Measurements from ENCODE around the gene ADAMTS7.
"Not testable (repeated sequence)": the region's sequence is repeated elsewhere in the genome, so short reads cannot be mapped to it uniquely, and the experiment has no call there.

Gene ADAMTS7

GRCh38 chr15:78807359-78807758, 3.9 kb downstream of the ADAMTS7 start:
- peaks cover 3% of the 10 kb centered on the region for H3K4me1 ChIP-seq (ENCODE audit: low read depth, poor library complexity, severe bottlenecking)
- H4K20me1 ChIP-seq (ENCODE audit: insufficient read depth) = no peaks in the 10 kb centered on the region
- H3K4me3 ChIP-seq (IDR thresholded peaks at IDR 0.05; ENCODE audit: insufficient read depth, low read depth, low read length) = no peak overlapping the region
- peaks cover 5% of the 10 kb centered on the region; the same call in 1 of the 2 replicates for H3K27me3 ChIP-seq (ENCODE audit: insufficient read depth, low read depth)
- TF ChIP-seq, protein P1, sequence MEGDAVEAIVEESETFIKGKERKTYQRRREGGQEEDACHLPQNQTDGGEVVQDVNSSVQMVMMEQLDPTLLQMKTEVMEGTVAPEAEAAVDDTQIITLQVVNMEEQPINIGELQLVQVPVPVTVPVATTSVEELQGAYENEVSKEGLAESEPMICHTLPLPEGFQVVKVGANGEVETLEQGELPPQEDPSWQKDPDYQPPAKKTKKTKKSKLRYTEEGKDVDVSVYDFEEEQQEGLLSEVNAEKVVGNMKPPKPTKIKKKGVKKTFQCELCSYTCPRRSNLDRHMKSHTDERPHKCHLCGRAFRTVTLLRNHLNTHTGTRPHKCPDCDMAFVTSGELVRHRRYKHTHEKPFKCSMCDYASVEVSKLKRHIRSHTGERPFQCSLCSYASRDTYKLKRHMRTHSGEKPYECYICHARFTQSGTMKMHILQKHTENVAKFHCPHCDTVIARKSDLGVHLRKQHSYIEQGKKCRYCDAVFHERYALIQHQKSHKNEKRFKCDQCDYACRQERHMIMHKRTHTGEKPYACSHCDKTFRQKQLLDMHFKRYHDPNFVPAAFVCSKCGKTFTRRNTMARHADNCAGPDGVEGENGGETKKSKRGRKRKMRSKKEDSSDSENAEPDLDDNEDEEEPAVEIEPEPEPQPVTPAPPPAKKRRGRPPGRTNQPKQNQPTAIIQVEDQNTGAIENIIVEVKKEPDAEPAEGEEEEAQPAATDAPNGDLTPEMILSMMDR (conservative IDR thresholded peaks at IDR 0.05; ENCODE audit: low read depth, low read length) = no peak
- no peak overlapping the region for H2AFZ ChIP-seq (ENCODE audit: low read depth)
- H3K9ac ChIP-seq = no peak overlapping the region
- H3K4me2 ChIP-seq = no peak overlapping the region
- H3K36me3 ChIP-seq (ENCODE audit: insufficient read depth) = no peaks in the 10 kb centered on the region
- no peak overlapping the region for H3K27ac ChIP-seq
- no peaks in the 10 kb centered on the region for H3K79me2 ChIP-seq (ENCODE audit: insufficient read depth, low read depth)

GRCh38 chr15:78804391-78804792, 6.9 kb downstream of the ADAMTS7 start:
- H3K27ac ChIP-seq = no peak overlapping the region
- H4K20me1 ChIP-seq (ENCODE audit: insufficient read depth) = no peaks in the 10 kb centered on the region
- H3K36me3 ChIP-seq (ENCODE audit: insufficient read depth) = no peaks in the 10 kb centered on the region
- H2AFZ ChIP-seq (ENCODE audit: low read depth) = no peak overlapping the region
- TF ChIP-seq, protein P1 (conservative IDR thresholded peaks at IDR 0.05; ENCODE audit: low read depth, low read length) = no peak
- no peak overlapping the region for H3K4me2 ChIP-seq
- H3K79me2 ChIP-seq (ENCODE audit: insufficient read depth, low read depth) = no peaks in the 10 kb centered on the region
- no peak overlapping the region for H3K4me3 ChIP-seq (IDR thresholded peaks at IDR 0.05; ENCODE audit: insufficient read depth, low read depth, low read length)
- H3K27me3 ChIP-seq (ENCODE audit: insufficient read depth, low read depth) = no peaks in the 10 kb centered on the region
- no peaks in the 10 kb centered on the region for H3K4me1 ChIP-seq (ENCODE audit: low read depth, poor library complexity, severe bottlenecking)
- H3K9ac ChIP-seq = no peak overlapping the region

DNA sequence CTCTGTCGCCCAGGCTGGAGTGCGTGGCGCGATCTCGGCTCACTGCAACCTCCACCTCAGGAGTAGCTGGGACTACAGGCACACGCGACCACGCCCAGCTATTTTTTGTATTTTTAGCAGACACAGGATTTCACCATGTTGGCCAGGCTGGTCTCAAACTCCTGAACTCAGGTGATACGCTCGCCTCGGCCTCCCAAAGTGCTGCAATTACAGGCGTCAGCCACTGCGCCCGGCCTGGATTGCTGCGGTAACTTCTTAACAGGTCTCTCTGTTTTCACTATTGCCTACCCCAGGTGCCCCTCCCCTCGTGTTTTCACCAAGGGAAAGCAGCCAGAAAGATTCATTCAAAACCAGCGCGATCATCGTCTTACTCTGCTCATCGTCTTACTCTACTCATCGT, 10.5 kb downstream of the ADAMTS7 start:
- Histone ChIP-seq H3K27ac (no peak overlapping the region), H3K36me3 (ENCODE audit: insufficient read depth) (no peaks in the 10 kb centered on the region), H3K4me1 (ENCODE audit: low read depth, poor library complexity, severe bottlenecking) (no peaks in the 10 kb centered on the region), H3K27me3 (ENCODE audit: insufficient read depth, low read depth) (no peaks in the 10 kb centered on the region), H3K4me3 (IDR thresholded peaks at IDR 0.05; ENCODE audit: insufficient read depth, low read depth, low read length) (no peak overlapping the region), H3K9ac (no peak overlapping the region), H3K79me2 (ENCODE audit: insufficient read depth, low read depth) (no peaks in the 10 kb centered on the region), H3K4me2 (no peak overlapping the region), H2AFZ (ENCODE audit: low read depth) (no peak overlapping the region), H4K20me1 (ENCODE audit: insufficient read depth) (no peaks in the 10 kb centered on the region)
- TF ChIP-seq, protein P1 (conservative IDR thresholded peaks at IDR 0.05; ENCODE audit: low read depth, low read length) = no peak

GRCh38 chr15:78800189-78800588, 11.1 kb downstream of the ADAMTS7 start:
- no peaks in the 10 kb centered on the region for H3K27me3 ChIP-seq (ENCODE audit: insufficient read depth, low read depth)
- no peaks in the 10 kb centered on the region for H3K36me3 ChIP-seq (ENCODE audit: insufficient read depth)
- no peaks in the 10 kb centered on the region for H3K79me2 ChIP-seq (ENCODE audit: insufficient read depth, low read depth)
- TF ChIP-seq, protein P1 (conservative IDR thresholded peaks at IDR 0.05; ENCODE audit: low read depth, low read length) = no peak
- no peak overlapping the region for H3K4me2 ChIP-seq
- no peak overlapping the region for H2AFZ ChIP-seq (ENCODE audit: low read depth)
- no peak overlapping the region for H3K9ac ChIP-seq
- no peak overlapping the region for H3K27ac ChIP-seq
- H3K4me1 ChIP-seq (ENCODE audit: low read depth, poor library complexity, severe bottlenecking) = no peaks in the 10 kb centered on the region
- H4K20me1 ChIP-seq (ENCODE audit: insufficient read depth) = no peaks in the 10 kb centered on the region
- no peak overlapping the region for H3K4me3 ChIP-seq (IDR thresholded peaks at IDR 0.05; ENCODE audit: insufficient read depth, low read depth, low read length)

GRCh38 chr15:78799102-78799501, 12.2 kb downstream of the ADAMTS7 start:
- H3K27me3 ChIP-seq (ENCODE audit: insufficient read depth, low read depth); H3K4me3 ChIP-seq (IDR thresholded peaks at IDR 0.05; ENCODE audit: insufficient read depth, low read depth, low read length); H2AFZ ChIP-seq (ENCODE audit: low read depth); H4K20me1 ChIP-seq (ENCODE audit: insufficient read depth); H3K27ac ChIP-seq; H3K9ac ChIP-seq; H3K79me2 ChIP-seq (ENCODE audit: insufficient read depth, low read depth); H3K36me3 ChIP-seq (ENCODE audit: insufficient read depth); H3K4me1 ChIP-seq (ENCODE audit: low read depth, poor library complexity, severe bottlenecking); H3K4me2 ChIP-seq: not testable (repeated sequence)

- H3K79me2 ChIP-seq (ENCODE audit: insufficient read depth, low read depth); H3K4me2 ChIP-seq; H3K27ac ChIP-seq; H4K20me1 ChIP-seq (ENCODE audit: insufficient read depth); H3K27me3 ChIP-seq (ENCODE audit: insufficient read depth, low read depth); H3K4me3 ChIP-seq (IDR thresholded peaks at IDR 0.05; ENCODE audit: insufficient read depth, low read depth, low read length); H3K4me1 ChIP-seq (ENCODE audit: low read depth, poor library complexity, severe bottlenecking); H2AFZ ChIP-seq (ENCODE audit: low read depth); H3K36me3 ChIP-seq (ENCODE audit: insufficient read depth); H3K9ac ChIP-seq: not testable (repeated sequence)
Observed at GRCh38 chr15:78798355-78798754, 12.9 kb downstream of the ADAMTS7 start.

Data from KMS-11 (cell line).